ENCODE results near the gene RTL5.
A peak's percentile ranks its signal among the peaks of the same experiment; 100 is the strongest.

RTL5 gene

GRCh38 chrX:72132456-72132855 lies 741 bp upstream of the RTL5 start:
- Histone ChIP-seq H3K36me3 (ENCODE audit: control insufficient read depth, insufficient read depth, low read length) (no peaks in the 10 kb centered on the region), H3K27me3 (replicated peaks; ENCODE audit: control insufficient read depth, insufficient read depth, low read length) (no peaks in the 10 kb centered on the region; the same call in none of the 2 replicates), H3K4me3 (replicated peaks; ENCODE audit: low read depth, low read length) (no peak overlapping the region; the same call in 1 of the 2 replicates)
- no peak for TF ChIP-seq CTCF (IDR thresholded peaks at IDR 0.05; ENCODE audit: insufficient read depth, low read length, poor library complexity, severe bottlenecking)
- no peak for DNase-seq (ENCODE audit: extremely low read depth, insufficient read length)

GRCh38 chrX:72130762-72131250 lies 909 bp downstream of the RTL5 start:
- Histone ChIP-seq H3K36me3 (ENCODE audit: control insufficient read depth, insufficient read depth, low read length) (no peaks in the 10 kb centered on the region), H3K27me3 (replicated peaks; ENCODE audit: control insufficient read depth, insufficient read depth, low read length) (no peaks in the 10 kb centered on the region; the same call in none of the 2 replicates), H3K4me3 (replicated peaks; ENCODE audit: low read depth, low read length) (no peak overlapping the region)
- no peak for TF ChIP-seq CTCF (IDR thresholded peaks at IDR 0.05; ENCODE audit: insufficient read depth, low read length, poor library complexity, severe bottlenecking)
- no peak for DNase-seq (ENCODE audit: extremely low read depth, insufficient read length)

- no peaks in the 10 kb centered on the region; the same call in none of the 2 replicates for H3K27me3 ChIP-seq (replicated peaks; ENCODE audit: control insufficient read depth, insufficient read depth, low read length)
- no peak overlapping the region for H3K4me3 ChIP-seq (replicated peaks; ENCODE audit: low read depth, low read length)
- no peak for TF ChIP-seq CTCF (IDR thresholded peaks at IDR 0.05; ENCODE audit: insufficient read depth, low read length, poor library complexity, severe bottlenecking)
- no peaks in the 10 kb centered on the region for H3K36me3 ChIP-seq (ENCODE audit: control insufficient read depth, insufficient read depth, low read length)
- no peak for DNase-seq (ENCODE audit: extremely low read depth, insufficient read length)
Observed at GRCh38 chrX:72130156-72130761, 1.5 kb downstream of the RTL5 start.

GRCh38 chrX:72129661-72130060 lies 2.1 kb downstream of the RTL5 start:
- Histone ChIP-seq H3K4me3 (replicated peaks; ENCODE audit: low read depth, low read length) (no peak overlapping the region), H3K27me3 (replicated peaks; ENCODE audit: control insufficient read depth, insufficient read depth, low read length) (no peaks in the 10 kb centered on the region; the same call in none of the 2 replicates), H3K36me3 (ENCODE audit: control insufficient read depth, insufficient read depth, low read length) (no peaks in the 10 kb centered on the region)
- TF ChIP-seq CTCF (IDR thresholded peaks at IDR 0.05; ENCODE audit: insufficient read depth, low read length, poor library complexity, severe bottlenecking), result no peak
- no peak for DNase-seq (ENCODE audit: extremely low read depth, insufficient read length)

- peak; percentile 21 for TF ChIP-seq CTCF (IDR thresholded peaks at IDR 0.05; ENCODE audit: insufficient read depth, low read length, poor library complexity, severe bottlenecking)
- no peaks in the 10 kb centered on the region; the same call in none of the 2 replicates for H3K27me3 ChIP-seq (replicated peaks; ENCODE audit: control insufficient read depth, insufficient read depth, low read length)
- no peaks in the 10 kb centered on the region for H3K36me3 ChIP-seq (ENCODE audit: control insufficient read depth, insufficient read depth, low read length)
- no peak for DNase-seq (ENCODE audit: extremely low read depth, insufficient read length)
- no peak overlapping the region for H3K4me3 ChIP-seq (replicated peaks; ENCODE audit: low read depth, low read length)
Observed at GRCh38 chrX:72128881-72129280, 2.8 kb downstream of the RTL5 start.

Data from GM06990 (cell line).